ENCODE measurements around the gene OSBP2. TPM values are rescaled to one million over a fixed set of nuclear protein-coding genes. Genes with fewer than 3 reads are reported as not detected.
A peak's percentile ranks its signal among the peaks of the same experiment; 100 is the strongest.

Gene OSBP2
- total RNA-seq, 2 experiments from 2014 or later: 1.2 to 1.6 TPM

GRCh38 chr22:30858976-30859713 lies 164.5 kb downstream of the OSBP2 start:
- Mint-ChIP-seq H3K36me3 (ENCODE audit: low read depth) (no peaks in the 10 kb centered on the region), H3K4me1 (ENCODE audit: low read depth) (no peaks in the 10 kb centered on the region), H3K27me3 (peaks cover 8% of the 10 kb centered on the region), H3K9me3 (peaks cover 3% of the 10 kb centered on the region), H3K27ac (no peak overlapping the region), H3K4me3 (no peak overlapping the region)
- H3K4me3 ChIP-seq (ENCODE audit: low read length): no peak overlapping the region
- H3K36me3 ChIP-seq (ENCODE audit: insufficient read depth, low read length): no peaks in the 10 kb centered on the region
- no peak for TF ChIP-seq CTCF (IDR thresholded peaks at IDR 0.05)
- ChIA-PET POLR2A (no interaction called here), CTCF (no interaction called here)
- no peaks in the 10 kb centered on the region for H3K27me3 ChIP-seq (ENCODE audit: control insufficient read depth in 1 of 2, insufficient read depth in 2 of 2, low read length in 2 of 2)
- no peaks in the 10 kb centered on the region for H3K4me1 ChIP-seq (ENCODE audit: insufficient read depth, low read length)
- no peak overlapping the region for H3K27ac ChIP-seq (ENCODE audit: low read depth in 1 of 2, low read length in 2 of 2)
- DNase-seq (peak in 2 of 14 experiments; percentile 2 to 12), ATAC-seq (ENCODE audit: poor library complexity) (no peak)
- intact Hi-C loops (cut with DNase I, micrococcal nuclease): no loop called here
- H3K9me3 ChIP-seq (ENCODE audit: control insufficient read depth in 1 of 2, insufficient read depth in 1 of 2, low read length in 2 of 2): peaks cover 0 to 5% of the 10 kb centered on the region in 2 experiments

- TF ChIP-seq CTCF (IDR thresholded peaks at IDR 0.05): no peak
- DNase-seq (peak in 1 of 14 experiments; percentile 16), ATAC-seq (ENCODE audit: poor library complexity) (no peak)
- no peak overlapping the region for H3K4me3 Mint-ChIP-seq
- ChIA-PET CTCF (no interaction called here), POLR2A (no interaction called here)
- peaks cover under 1% of the 10 kb centered on the region for H3K9me3 Mint-ChIP-seq
- Histone ChIP-seq H3K27me3 (ENCODE audit: control insufficient read depth in 1 of 2, insufficient read depth in 2 of 2, low read length in 2 of 2) (no peaks in the 10 kb centered on the region), H3K27ac (ENCODE audit: low read depth in 1 of 2, low read length in 2 of 2) (no peak overlapping the region), H3K36me3 (ENCODE audit: insufficient read depth, low read length) (no peaks in the 10 kb centered on the region), H3K4me1 (ENCODE audit: insufficient read depth, low read length) (no peaks in the 10 kb centered on the region), H3K4me3 (ENCODE audit: low read length) (no peak overlapping the region), H3K9me3 (ENCODE audit: control insufficient read depth in 1 of 2, insufficient read depth in 1 of 2, low read length in 2 of 2) (peaks cover 0 to 5% of the 10 kb centered on the region in 2 experiments)
- peaks cover 6% of the 10 kb centered on the region for H3K27me3 Mint-ChIP-seq
- no peaks in the 10 kb centered on the region for H3K4me1 Mint-ChIP-seq (ENCODE audit: low read depth)
- intact Hi-C loops (cut with DNase I, micrococcal nuclease): no loop called here
- H3K27ac Mint-ChIP-seq: no peak overlapping the region
- H3K36me3 Mint-ChIP-seq (ENCODE audit: low read depth): no peaks in the 10 kb centered on the region
Observed at GRCh38 chr22:30859714-30860095, 165.0 kb downstream of the OSBP2 start.

GRCh38 chr22:30860176-30861105 lies 165.8 kb downstream of the OSBP2 start:
- Mint-ChIP-seq H3K9me3 (no peaks in the 10 kb centered on the region), H3K27me3 (peaks cover 5% of the 10 kb centered on the region), H3K27ac (no peak overlapping the region), H3K4me1 (ENCODE audit: low read depth) (no peaks in the 10 kb centered on the region), H3K4me3 (no peak overlapping the region), H3K36me3 (ENCODE audit: low read depth) (no peaks in the 10 kb centered on the region)
- ChIA-PET CTCF (no interaction called here), POLR2A (no interaction called here)
- Histone ChIP-seq H3K9me3 (ENCODE audit: control insufficient read depth in 1 of 2, insufficient read depth in 1 of 2, low read length in 2 of 2) (peaks cover 0 to 5% of the 10 kb centered on the region in 2 experiments), H3K36me3 (ENCODE audit: insufficient read depth, low read length) (no peaks in the 10 kb centered on the region), H3K4me3 (ENCODE audit: low read length) (no peak overlapping the region), H3K27ac (ENCODE audit: low read depth in 1 of 2, low read length in 2 of 2) (no peak overlapping the region), H3K27me3 (ENCODE audit: control insufficient read depth in 1 of 2, insufficient read depth in 2 of 2, low read length in 2 of 2) (no peaks in the 10 kb centered on the region), H3K4me1 (ENCODE audit: insufficient read depth, low read length) (no peaks in the 10 kb centered on the region)
- DNase-seq (peak in 2 of 14 experiments; percentile 2 to 17), ATAC-seq (ENCODE audit: poor library complexity) (no peak)
- TF ChIP-seq CTCF (IDR thresholded peaks at IDR 0.05): no peak
- intact Hi-C loops (cut with DNase I, micrococcal nuclease): no loop called here
